DND-41 (cell line): ENCODE results near the gene TRIM2.

Source experiments
- EZH2 ChIP-seq: IDR thresholded peaks from 3 replicates; pipeline ENCODE4 v1.6.1; 2012; ENCODE audit warnings: borderline replicate concordance, low read depth, mild to moderate bottlenecking, moderate library complexity, low read length, inconsistent platforms; ENCODE audit not compliant: severe bottlenecking
- TF ChIP-seq, protein P1 (sequence below): IDR thresholded peaks from 2 replicates; pipeline ENCODE4 v1.5.1; 2012; ENCODE audit warnings: borderline replicate concordance, low read length, moderate library complexity, mild to moderate bottlenecking; ENCODE audit not compliant: poor library complexity, severe bottlenecking; ENCODE audit errors: extremely low read depth

DNA sequence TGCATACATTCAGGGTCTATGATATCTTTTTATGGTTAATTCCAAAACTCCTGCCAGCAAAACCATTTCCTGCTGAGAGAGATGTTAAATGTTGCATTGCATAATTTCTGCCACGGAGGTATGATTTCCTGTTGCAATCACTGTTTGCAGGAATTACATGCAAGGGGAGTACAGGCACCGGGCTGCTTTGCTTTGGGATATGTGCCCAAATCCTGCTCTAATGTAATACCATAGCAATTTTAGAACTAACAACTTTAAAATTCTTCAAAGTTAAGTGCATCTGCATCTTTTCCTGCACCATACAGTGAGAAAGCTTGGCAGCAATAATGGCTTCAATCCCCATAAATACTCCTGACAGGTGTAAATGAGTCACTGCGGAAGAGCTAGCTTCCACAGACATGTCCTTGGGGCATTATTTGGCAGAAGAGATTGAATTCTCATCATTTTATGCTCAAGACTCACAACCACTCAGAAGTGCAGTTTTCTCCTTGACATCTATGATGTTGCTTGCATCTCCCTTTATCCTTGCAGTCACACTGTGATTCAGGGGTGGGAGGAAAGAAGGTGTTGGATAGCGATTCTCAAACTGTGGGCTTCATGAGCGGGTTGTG, 29.6 kb downstream of the TRIM2 start:
- TF ChIP-seq, protein P1, sequence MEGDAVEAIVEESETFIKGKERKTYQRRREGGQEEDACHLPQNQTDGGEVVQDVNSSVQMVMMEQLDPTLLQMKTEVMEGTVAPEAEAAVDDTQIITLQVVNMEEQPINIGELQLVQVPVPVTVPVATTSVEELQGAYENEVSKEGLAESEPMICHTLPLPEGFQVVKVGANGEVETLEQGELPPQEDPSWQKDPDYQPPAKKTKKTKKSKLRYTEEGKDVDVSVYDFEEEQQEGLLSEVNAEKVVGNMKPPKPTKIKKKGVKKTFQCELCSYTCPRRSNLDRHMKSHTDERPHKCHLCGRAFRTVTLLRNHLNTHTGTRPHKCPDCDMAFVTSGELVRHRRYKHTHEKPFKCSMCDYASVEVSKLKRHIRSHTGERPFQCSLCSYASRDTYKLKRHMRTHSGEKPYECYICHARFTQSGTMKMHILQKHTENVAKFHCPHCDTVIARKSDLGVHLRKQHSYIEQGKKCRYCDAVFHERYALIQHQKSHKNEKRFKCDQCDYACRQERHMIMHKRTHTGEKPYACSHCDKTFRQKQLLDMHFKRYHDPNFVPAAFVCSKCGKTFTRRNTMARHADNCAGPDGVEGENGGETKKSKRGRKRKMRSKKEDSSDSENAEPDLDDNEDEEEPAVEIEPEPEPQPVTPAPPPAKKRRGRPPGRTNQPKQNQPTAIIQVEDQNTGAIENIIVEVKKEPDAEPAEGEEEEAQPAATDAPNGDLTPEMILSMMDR: no peak
- no peak for TF ChIP-seq EZH2
